Cerebellar nuclear complex (tissue), 1 donor: Measurements from ENCODE around the gene DEDD2.

Experiments used
- DNase-seq, 2 experiments: peaks; one replicate each; lab custom pipeline; 2025; lab: John Stamatoyannopoulos, UW

DEDD2 gene

DNA sequence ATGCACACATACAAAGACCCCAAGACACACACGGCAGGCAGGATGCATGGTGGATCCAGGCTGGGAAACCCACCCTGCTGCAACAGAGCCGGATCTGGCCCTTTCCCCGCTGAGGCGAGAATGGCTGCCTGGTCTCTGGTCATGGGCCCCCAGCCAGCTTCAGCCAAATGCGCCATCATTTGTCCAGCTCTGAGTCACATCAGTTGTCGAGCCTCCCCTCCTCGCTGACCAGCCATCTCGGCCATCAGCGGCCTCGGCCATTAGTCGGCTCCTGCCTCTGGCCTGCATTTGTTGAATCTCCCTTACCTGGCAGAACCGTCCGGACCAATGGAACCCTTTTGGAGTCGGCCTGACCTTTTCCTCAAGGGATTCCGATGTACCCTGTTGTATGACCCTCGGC is 46.8 kb downstream of the DEDD2 start:
- DNase-seq, result no peak

DNA sequence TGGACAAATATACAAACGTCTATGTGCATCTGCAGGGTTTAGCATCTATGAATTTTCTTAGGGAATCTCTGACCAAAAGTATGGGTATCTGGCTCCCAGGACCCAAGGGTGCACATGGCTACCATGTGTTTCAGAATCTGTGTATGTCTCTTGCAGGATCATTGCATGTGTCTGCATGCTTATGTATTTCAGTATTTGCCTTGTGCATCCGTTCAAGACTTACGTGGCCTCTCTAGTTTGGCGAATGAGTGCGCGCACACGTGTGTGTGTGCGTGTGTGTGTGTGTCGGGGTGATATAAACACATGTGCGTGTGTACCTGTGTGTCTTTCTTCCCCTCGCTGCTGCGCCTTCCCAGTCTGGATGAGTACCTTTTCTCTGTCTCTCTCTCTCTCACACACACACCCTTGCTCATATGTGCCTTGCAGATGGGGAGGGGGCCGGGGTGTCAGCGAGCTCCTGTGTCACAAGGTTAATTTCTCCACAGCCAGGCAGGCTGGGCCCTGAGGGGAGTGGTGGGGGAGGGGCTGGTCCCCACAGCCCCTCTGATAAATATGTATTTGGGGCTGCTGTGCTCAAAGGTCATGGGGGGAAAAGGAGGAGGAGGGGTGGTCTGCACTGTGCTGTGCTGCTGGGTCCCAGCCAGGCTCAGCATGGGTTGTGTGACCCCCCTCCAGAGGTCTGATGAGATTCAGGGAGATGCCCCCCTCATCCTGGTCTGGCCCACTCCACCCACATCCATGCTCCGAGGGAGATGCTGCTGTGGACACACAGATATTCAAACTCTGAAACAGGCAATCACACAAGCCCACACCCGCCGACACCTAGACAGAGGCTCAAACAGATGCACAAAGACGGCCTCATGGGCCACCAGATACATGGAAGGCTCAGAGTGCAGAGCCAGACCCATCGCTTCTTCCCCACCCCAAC is 47.7 kb downstream of the DEDD2 start:
- DNase-seq, result no peak

DNA sequence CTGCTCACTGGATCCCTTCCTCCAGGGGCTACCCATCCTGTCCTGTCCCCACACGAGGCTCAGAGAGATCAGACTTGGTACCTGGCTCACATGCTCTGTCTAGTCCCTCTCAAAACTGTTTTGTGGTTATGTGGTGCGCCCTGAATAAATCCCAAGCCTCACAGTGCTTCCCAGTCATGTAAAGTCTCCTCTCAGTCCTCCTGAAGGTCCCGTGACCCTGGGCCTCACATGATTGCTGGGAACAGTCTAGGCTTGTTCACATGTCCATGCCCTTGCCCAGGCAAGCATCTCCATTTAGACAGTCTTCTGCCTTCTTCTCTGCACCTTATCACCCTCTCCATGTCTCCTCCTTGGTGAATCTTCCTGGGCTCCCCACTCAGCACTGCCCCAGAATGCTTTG is 49.3 kb downstream of the DEDD2 start:
- no peak for DNase-seq

GRCh38 chr19:42166316-42166715 is 51.2 kb downstream of the DEDD2 start:
- no peak for DNase-seq

GRCh38 chr19:42165146-42165545 is 52.3 kb downstream of the DEDD2 start:
- no peak for DNase-seq

- DNase-seq, result no peak
Measured at GRCh38 chr19:42161616-42162263, 55.7 kb downstream of the DEDD2 start.

DNA sequence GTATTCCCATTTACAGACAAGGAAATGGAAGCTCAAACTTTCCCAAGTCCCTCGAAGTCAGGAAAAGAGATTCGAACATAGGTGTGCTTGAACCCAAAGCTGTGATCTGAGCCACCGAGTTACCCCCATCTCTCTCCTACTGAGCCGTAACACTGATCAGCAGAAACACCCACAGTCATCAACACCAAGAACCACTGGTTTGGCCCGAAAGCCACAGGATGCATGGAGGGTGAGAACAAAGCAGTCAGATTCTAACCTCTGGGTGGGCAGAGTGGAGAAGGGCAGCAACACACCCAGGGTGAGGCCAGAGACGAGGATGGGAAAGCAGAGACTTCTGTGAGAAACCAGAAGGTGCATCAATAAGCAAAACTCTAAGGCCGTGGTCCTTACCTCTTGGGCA is 57.5 kb downstream of the DEDD2 start:
- no peak for DNase-seq

DNA sequence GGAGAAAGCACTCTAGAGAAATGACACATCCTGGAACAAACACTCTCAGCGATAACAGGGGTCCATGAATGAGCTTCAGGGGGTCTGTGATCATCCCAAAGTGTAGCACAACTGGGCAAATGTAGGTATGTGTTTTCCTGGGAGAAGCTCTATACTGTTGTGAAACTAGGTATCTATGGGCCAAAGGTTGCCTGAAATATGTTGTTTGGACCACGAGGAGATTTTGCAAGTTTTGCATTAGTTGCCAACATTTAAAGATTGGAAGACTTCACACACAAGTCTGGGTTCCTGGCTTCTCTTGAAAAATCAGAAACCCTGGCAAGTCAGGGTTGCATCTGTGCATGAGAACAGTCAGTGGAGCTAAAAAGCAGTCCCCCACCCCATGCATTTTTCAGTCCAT is 58.6 kb downstream of the DEDD2 start:
- DNase-seq, result no peak

DNA sequence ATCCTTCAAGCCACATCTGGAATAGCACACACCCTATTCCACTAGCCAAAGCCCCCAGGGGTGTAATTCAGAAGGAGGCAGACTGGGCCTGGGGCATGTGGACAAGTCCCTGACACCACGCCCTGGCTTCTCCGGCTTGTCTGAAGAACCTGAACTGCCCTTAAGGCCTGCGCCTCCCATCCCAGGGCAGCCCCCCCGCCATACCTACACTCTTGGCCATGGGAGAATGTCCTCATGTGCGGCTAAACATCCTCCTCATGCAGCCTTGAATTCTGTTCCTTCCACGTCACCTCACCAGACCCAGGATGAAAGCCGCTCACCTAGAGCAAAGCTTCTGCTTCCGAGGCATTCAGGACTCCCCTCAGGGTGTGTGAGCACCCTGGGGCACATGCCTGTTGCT is 60.9 kb downstream of the DEDD2 start:
- DNase-seq, result no peak

DNA sequence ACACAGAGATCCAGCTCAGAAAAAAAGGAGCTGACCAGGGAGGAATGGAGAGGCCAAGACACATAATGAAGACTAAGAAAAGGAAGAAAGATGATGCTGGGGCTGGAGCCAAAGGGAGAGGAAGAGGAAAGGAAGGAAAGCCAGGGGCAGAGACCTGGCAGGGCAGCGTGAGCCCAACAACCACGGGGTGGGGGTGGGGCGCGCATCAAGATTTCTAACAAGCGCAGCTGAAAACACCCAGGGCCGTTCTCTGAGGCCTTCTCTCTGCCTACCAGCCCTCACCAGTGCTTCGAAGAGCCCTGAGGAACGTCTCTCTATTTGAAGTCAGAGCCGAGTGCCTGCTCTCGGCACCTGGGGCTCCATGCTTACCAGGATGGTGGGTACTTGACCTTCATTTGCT is 61.7 kb downstream of the DEDD2 start:
- no peak for DNase-seq

- no peak for DNase-seq
Measured at GRCh38 chr19:42154471-42155323, 62.8 kb downstream of the DEDD2 start.

DNA sequence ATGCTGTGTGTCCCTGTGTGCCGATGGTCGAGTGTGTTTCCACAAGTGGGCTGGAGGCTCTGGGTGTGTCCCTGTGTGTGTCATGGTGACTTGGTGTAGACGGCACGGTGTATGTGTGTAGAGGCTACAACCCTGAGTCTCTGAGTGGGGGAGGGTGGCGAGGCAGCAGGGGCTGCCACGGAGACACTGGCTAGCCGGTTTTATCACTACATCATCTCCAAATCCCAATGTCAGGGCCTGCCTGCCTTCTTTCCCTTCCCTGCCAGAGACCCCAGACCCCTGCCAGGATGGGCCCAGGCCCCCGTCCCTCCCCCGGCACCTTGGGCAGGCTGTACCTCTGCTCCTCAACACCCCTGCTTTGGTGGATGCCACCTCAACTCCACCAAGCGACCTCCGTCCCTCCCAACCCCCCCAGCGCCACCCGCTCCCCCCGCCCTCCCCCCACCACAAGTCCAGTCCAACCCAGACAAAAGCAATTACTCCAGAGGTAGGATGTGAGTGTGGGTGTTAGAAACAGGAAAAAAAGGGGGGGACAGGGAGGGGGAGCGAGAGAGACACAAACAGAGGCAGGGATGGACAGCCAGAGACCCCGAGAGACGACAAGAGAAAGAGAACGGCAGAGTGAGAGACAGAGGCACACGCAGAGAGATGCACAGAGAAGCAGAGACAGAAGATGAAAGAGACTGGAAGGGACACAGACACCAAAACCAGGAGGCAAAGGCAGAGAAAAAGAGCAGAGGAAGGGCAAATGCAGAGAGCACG is 63.6 kb downstream of the DEDD2 start:
- no peak for DNase-seq

DNA sequence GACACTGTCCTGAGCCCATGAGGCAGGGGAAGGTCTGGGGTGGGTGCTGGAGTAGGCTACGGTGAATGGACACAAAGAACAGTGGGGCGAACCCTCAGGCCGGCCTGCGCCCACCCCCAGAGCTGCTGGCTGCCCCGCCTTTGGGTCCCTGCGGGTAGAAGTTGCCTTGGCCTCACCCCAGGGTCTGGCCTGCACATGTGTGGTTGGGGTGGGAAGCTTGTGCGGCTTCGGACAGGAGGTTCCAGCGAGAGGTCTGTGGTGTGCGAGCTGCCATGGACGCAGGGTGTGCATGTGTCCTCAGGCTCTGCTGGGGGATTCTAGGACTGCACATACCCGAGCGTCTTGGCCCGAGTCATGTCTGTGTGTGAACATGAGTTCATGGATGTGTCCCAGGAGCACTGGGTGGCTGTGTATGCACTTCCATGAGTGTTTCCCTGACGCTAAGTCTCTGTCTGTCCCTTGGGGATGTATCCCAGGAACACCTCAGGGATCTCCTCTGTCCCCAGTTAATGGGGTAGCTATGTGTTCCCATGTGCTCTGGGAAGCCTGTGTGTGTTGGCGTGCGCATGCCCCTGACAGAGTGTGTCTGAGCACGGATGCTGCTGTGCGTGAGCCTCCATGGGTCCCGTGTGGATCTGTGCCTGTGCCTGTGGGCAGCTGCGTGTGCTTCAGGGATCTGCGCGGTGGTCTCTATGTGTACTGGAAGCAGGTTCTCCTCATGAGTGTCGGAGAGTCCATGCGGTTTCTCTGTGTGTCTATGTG is 64.4 kb downstream of the DEDD2 start:
- DNase-seq, result no peak

DNA sequence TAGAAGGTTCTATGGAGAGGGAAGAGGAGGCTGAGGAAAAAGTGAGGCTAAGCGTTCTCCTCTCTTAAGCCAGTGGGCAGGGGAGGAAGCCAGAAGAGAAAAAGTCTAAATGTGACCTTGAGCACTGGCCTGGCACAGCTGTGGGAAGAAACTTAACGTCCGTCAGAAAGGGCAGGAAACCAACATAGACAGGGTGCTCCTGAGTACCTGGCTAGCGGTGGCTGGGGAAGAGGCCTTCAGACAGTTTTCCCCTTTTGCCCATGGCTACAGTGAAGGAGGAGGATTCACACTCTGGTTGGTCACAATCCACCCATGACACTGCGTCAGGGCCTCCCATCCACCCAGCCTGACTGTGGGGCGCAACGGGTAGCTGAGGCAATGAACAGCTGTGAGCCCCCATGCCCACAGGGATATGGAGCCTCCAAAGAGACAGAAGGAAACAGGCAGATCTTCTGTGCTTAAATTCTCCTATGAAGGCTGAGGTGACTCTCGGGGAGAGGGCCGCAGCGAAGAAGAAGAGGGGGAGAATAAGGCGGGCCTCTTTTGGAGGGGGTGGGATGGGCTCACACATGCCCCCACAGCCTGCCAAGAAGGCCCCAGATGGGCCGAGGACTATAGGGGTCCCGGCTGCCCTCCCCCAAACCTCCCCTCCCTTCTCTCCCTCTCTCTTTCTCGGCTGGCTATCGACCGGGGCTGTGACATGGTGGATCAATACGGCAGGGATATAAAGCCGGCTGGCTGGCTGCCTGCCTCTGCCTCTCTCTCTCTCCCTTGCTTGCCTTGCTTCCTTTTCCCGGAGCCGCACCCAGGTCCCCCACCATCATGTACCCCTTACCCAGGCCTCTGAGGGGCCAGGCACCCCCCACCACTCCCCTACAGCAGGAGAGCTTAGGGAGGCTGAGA is 65.4 kb downstream of the DEDD2 start:
- DNase-seq, result no peak

GRCh38 chr19:42150911-42151361 is 66.5 kb downstream of the DEDD2 start:
- DNase-seq, result no peak

GRCh38 chr19:42150364-42150763 is 67.1 kb downstream of the DEDD2 start:
- no peak for DNase-seq

GRCh38 chr19:42149447-42150202 is 67.9 kb downstream of the DEDD2 start:
- no peak for DNase-seq
